ENCODE data around the gene NLRP3.

Gene NLRP3

GRCh38 chr1:247496581-247497285 is 80.8 kb downstream of the NLRP3 start (continued):
- TF ChIP-seq SNAI2 (CRISPR knock-in tag; IDR thresholded peaks at IDR 0.05), result no peak
- TF ChIP-seq CREB5 (CRISPR knock-in tag; IDR thresholded peaks at IDR 0.05; ENCODE audit: low read depth), result no peak
- TF ChIP-seq GLIS3 (CRISPR knock-in tag; IDR thresholded peaks at IDR 0.05), result no peak
- no peak for TF ChIP-seq CSDC2 (CRISPR knock-in tag; IDR thresholded peaks at IDR 0.05)
- TF ChIP-seq PATZ1 (CRISPR knock-in tag; IDR thresholded peaks at IDR 0.05; ENCODE audit: borderline replicate concordance), result no peak
- TF ChIP-seq ZFP30 (CRISPR knock-in tag; IDR thresholded peaks at IDR 0.05), result no peak
- no peak for TF ChIP-seq ESRRG (CRISPR knock-in tag; IDR thresholded peaks at IDR 0.05)
- no peak for TF ChIP-seq ZC3H10 (CRISPR knock-in tag; IDR thresholded peaks at IDR 0.05)
- TF ChIP-seq TCF4 (CRISPR knock-in tag; IDR thresholded peaks at IDR 0.05; ENCODE audit: borderline replicate concordance), result no peak
- no peak for TF ChIP-seq ZFP3 (CRISPR knock-in tag; IDR thresholded peaks at IDR 0.05)
- TF ChIP-seq ISL1 (CRISPR knock-in tag; IDR thresholded peaks at IDR 0.05), result no peak
- TF ChIP-seq TOX (CRISPR knock-in tag; IDR thresholded peaks at IDR 0.05; ENCODE audit: borderline replicate concordance), result no peak
- TF ChIP-seq OSR1 (CRISPR knock-in tag; IDR thresholded peaks at IDR 0.05), result no peak

All from SK-N-SH treated with all-trans-retinoic acid at 6 μM for 48 hours (cell line).